ENCODE results near the gene DISP2. TPM values are rescaled to one million over a fixed set of nuclear protein-coding genes. Genes with fewer than 3 reads are reported as not detected.
A peak's percentile ranks its signal among the peaks of the same experiment; 100 is the strongest.

Gene DISP2
- total and polyA plus RNA-seq, 2 of the 8 experiments (the other 6 are each of a cell fraction or from before 2014, with no cell fraction given), result 0.45 to 1.2 TPM

- TF ChIP-seq RBBP5 (IDR thresholded peaks at IDR 0.05; ENCODE audit: borderline replicate concordance, low read depth, low read length), result peak; percentile 29; the same call in 1 of the 2 replicates
- TF ChIP-seq RXRA (IDR thresholded peaks at IDR 0.05; ENCODE audit: insufficient read depth, low read depth, low read length), result no peak
- TF ChIP-seq TEAD4 (IDR thresholded peaks at IDR 0.05; ENCODE audit: low read depth, low read length), result peak; percentile 49; the same call in 1 of the 2 replicates
- TF ChIP-seq SIRT6 (IDR thresholded peaks at IDR 0.05; ENCODE audit: low read length), result no peak
- TF ChIP-seq BCL11A (IDR thresholded peaks at IDR 0.05; ENCODE audit: low read depth in 2 of 2, low read length in 2 of 2), result no peak
- TF ChIP-seq ZNF274 (IDR thresholded peaks at IDR 0.05; ENCODE audit: borderline replicate concordance, extremely low read depth, low read length), result no peak
- TF ChIP-seq NANOG (IDR thresholded peaks at IDR 0.05; ENCODE audit: insufficient read depth, low read depth, low read length, poor library complexity, severe bottlenecking), result peak; percentile 1
- TF ChIP-seq, protein P1, sequence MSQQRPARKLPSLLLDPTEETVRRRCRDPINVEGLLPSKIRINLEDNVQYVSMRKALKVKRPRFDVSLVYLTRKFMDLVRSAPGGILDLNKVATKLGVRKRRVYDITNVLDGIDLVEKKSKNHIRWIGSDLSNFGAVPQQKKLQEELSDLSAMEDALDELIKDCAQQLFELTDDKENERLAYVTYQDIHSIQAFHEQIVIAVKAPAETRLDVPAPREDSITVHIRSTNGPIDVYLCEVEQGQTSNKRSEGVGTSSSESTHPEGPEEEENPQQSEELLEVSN (IDR thresholded peaks at IDR 0.05), result peak; percentile 99
- TF ChIP-seq NRF1 (IDR thresholded peaks at IDR 0.05; ENCODE audit: low read depth, low read length), result no peak
- no peak for TF ChIP-seq MAFK (IDR thresholded peaks at IDR 0.05; ENCODE audit: low read depth, low read length)
- no peak for TF ChIP-seq POU5F1 (IDR thresholded peaks at IDR 0.05; ENCODE audit: low read depth, low read length)
- no peak for TF ChIP-seq BACH1 (IDR thresholded peaks at IDR 0.05; ENCODE audit: low read length)
- TF ChIP-seq PHF8 (conservative IDR thresholded peaks at IDR 0.05; ENCODE audit: low read depth, low read length), result 0 out of 2 replicates have a peak, but pooled peaks have one; percentile 40
- peak; percentile 93 for TF ChIP-seq CTBP2 (IDR thresholded peaks at IDR 0.05; ENCODE audit: borderline replicate concordance, insufficient read depth, insufficient read length, low read length)
- TF ChIP-seq BRCA1 (IDR thresholded peaks at IDR 0.05; ENCODE audit: low read depth, low read length), result no peak
- peak; percentile 94 for TF ChIP-seq TAF7 (optimal IDR thresholded peaks at IDR 0.05; ENCODE audit: borderline replicate concordance, low read depth, low read length)
- 0 out of 2 replicates have a peak, but pooled peaks have one; percentile 36 for TF ChIP-seq SP1 (IDR thresholded peaks at IDR 0.05; ENCODE audit: low read depth, low read length)
- peak; percentile 52; the same call in 1 of the 2 replicates for TF ChIP-seq TCF12 (IDR thresholded peaks at IDR 0.05; ENCODE audit: low read depth, low read length)
- TF ChIP-seq CBX8 (IDR thresholded peaks at IDR 0.05; ENCODE audit: borderline replicate concordance, low read depth, low read length), result no peak
- TF ChIP-seq GTF2F1 (IDR thresholded peaks at IDR 0.05; ENCODE audit: borderline replicate concordance, low read depth, low read length), result peak; percentile 19; the same call in 1 of the 2 replicates
- TF ChIP-seq, protein P2, sequence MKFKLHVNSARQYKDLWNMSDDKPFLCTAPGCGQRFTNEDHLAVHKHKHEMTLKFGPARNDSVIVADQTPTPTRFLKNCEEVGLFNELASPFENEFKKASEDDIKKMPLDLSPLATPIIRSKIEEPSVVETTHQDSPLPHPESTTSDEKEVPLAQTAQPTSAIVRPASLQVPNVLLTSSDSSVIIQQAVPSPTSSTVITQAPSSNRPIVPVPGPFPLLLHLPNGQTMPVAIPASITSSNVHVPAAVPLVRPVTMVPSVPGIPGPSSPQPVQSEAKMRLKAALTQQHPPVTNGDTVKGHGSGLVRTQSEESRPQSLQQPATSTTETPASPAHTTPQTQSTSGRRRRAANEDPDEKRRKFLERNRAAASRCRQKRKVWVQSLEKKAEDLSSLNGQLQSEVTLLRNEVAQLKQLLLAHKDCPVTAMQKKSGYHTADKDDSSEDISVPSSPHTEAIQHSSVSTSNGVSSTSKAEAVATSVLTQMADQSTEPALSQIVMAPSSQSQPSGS (IDR thresholded peaks at IDR 0.05; ENCODE audit: low read length), result no peak
These were observed 9.9 kb downstream of the DISP2 start (continued) for GRCh38 chr15:40367686-40368611.

Data from H1 (cell line).